H9 (cell line): Measurements from ENCODE around the gene MAGEA1. TPM values are rescaled to one million over a fixed set of nuclear protein-coding genes. Genes with fewer than 3 reads are reported as not detected.
"Not testable (repeated sequence)": the region's sequence is repeated elsewhere in the genome, so short reads cannot be mapped to it uniquely, and the experiment has no call there.

Experiments used
- DNase-seq: peaks from one replicate; pipeline ENCODE4 v3.0.0-alpha.2; 2017
- H2AFZ ChIP-seq: one replicate; pipeline ENCODE4 v1.6.1; 2013; ENCODE audit warnings: mild to moderate bottlenecking, low read length, control low read depth, moderate library complexity
- H2AK5ac ChIP-seq: 2 replicates; pipeline ENCODE4 v1.6.1; 2013; ENCODE audit warnings: low read length, control low read depth, mixed read lengths; ENCODE audit not compliant: insufficient read length
- H2BK120ac ChIP-seq: one replicate; pipeline ENCODE4 v1.6.1; 2013; ENCODE audit warnings: low read depth, mild to moderate bottlenecking, low read length, control low read depth, inconsistent platforms; ENCODE audit not compliant: poor library complexity, severe bottlenecking
- H2BK12ac ChIP-seq: 2 replicates; pipeline ENCODE4 v1.6.1; 2013; ENCODE audit warnings: low read length, control low read depth, mixed read lengths, low read depth; ENCODE audit not compliant: insufficient read length
- H2BK15ac ChIP-seq: 2 replicates; pipeline ENCODE4 v1.6.1; 2013; ENCODE audit warnings: low read depth, low read length, control low read depth
- H2BK20ac ChIP-seq: one replicate; pipeline ENCODE4 v1.6.1; 2013; ENCODE audit warnings: low read depth, mild to moderate bottlenecking, low read length, control low read depth, inconsistent platforms; ENCODE audit not compliant: poor library complexity, severe bottlenecking
- H2BK5ac ChIP-seq: 2 replicates; pipeline ENCODE4 v1.6.1; 2013; ENCODE audit warnings: low read length, control low read depth, mixed read lengths; ENCODE audit not compliant: insufficient read length
- H3K14ac ChIP-seq: 2 replicates; pipeline ENCODE4 v1.6.1; 2013; ENCODE audit warnings: low read length, control low read depth; ENCODE audit not compliant: insufficient read depth
- H3K18ac ChIP-seq: 2 replicates; pipeline ENCODE4 v1.6.1; 2013; ENCODE audit warnings: low read depth, mild to moderate bottlenecking, mixed read lengths, low read length, control low read depth; ENCODE audit not compliant: insufficient read length
- H3K23ac ChIP-seq: 2 replicates; pipeline ENCODE4 v1.6.1; 2013; ENCODE audit warnings: low read length, control low read depth, mixed read lengths, low read depth; ENCODE audit not compliant: insufficient read length
- H3K23me2 ChIP-seq: 2 replicates; pipeline ENCODE4 v1.6.1; 2013; ENCODE audit warnings: low read depth, mild to moderate bottlenecking, mixed read lengths, low read length, control low read depth; ENCODE audit not compliant: insufficient read length, poor library complexity, severe bottlenecking
- H3K27ac ChIP-seq: 2 replicates; pipeline ENCODE4 v1.5.1; 2013; ENCODE audit warnings: low read length, control low read depth, mixed read lengths, low read depth; ENCODE audit not compliant: insufficient read length
- H3K27me3 ChIP-seq: 2 replicates; pipeline ENCODE4 v1.6.1; 2013; ENCODE audit warnings: low read length, control low read depth, inconsistent platforms; ENCODE audit not compliant: insufficient read depth
- H3K4ac ChIP-seq: 2 replicates; pipeline ENCODE4 v1.6.1; 2013; ENCODE audit warnings: low read depth, mild to moderate bottlenecking, control low read depth, inconsistent platforms, low read length, moderate library complexity
- H3K4me1 ChIP-seq: 2 replicates; pipeline ENCODE4 v1.6.1; 2013; ENCODE audit warnings: low read length, control low read depth, inconsistent platforms; ENCODE audit not compliant: insufficient read depth
- H3K4me2 ChIP-seq: 2 replicates; pipeline ENCODE4 v1.6.1; 2013; ENCODE audit warnings: low read length, control low read depth, mixed read lengths; ENCODE audit not compliant: insufficient read length, insufficient read depth
- H3K56ac ChIP-seq: 2 replicates; pipeline ENCODE4 v1.6.1; 2013; ENCODE audit warnings: low read depth, mild to moderate bottlenecking, mixed read lengths, low read length, control low read depth; ENCODE audit not compliant: insufficient read length
- H3K79me1 ChIP-seq: 2 replicates; pipeline ENCODE4 v1.6.1; 2013; ENCODE audit warnings: low read depth, mild to moderate bottlenecking, moderate library complexity, low read length, control low read depth, inconsistent platforms; ENCODE audit not compliant: insufficient read depth, poor library complexity, severe bottlenecking
- H3K79me2 ChIP-seq: 2 replicates; pipeline ENCODE4 v1.6.1; 2013; ENCODE audit warnings: low read length, control low read depth, inconsistent platforms; ENCODE audit not compliant: insufficient read depth
- H3K9ac ChIP-seq: 2 replicates; pipeline ENCODE4 v1.6.1; 2013; ENCODE audit warnings: low read length, control low read depth, mixed read lengths; ENCODE audit not compliant: insufficient read length; ENCODE audit errors: extremely low read depth
- H3K9me3 ChIP-seq: one replicate; pipeline ENCODE4 v1.6.1; 2013; ENCODE audit warnings: low read depth, low read length, inconsistent platforms; ENCODE audit not compliant: control insufficient read depth
- H3T11ph ChIP-seq: one replicate; pipeline ENCODE4 v1.6.1; 2013; ENCODE audit warnings: mild to moderate bottlenecking, low read length, control low read depth, inconsistent platforms
- H4K20me1 ChIP-seq: one replicate; pipeline ENCODE4 v1.6.1; 2013; ENCODE audit not compliant: control insufficient read depth, insufficient read length, insufficient read depth
- H4K5ac ChIP-seq: 2 replicates; pipeline ENCODE4 v1.6.1; 2013; ENCODE audit warnings: low read depth, mild to moderate bottlenecking, mixed read lengths, low read length, control low read depth; ENCODE audit not compliant: insufficient read length
- H4K8ac ChIP-seq: replicated peaks from 2 replicates; pipeline ENCODE4 v1.6.1; 2013; ENCODE audit warnings: low read length, control low read depth, mixed read lengths, low read depth; ENCODE audit not compliant: insufficient read length
- H4K91ac ChIP-seq: 2 replicates; pipeline ENCODE4 v1.6.1; 2013; ENCODE audit warnings: low read depth, mild to moderate bottlenecking, moderate library complexity, mixed read lengths, low read length, control low read depth; ENCODE audit not compliant: insufficient read length
- H3K27ac Mint-ChIP-seq, 3 experiments: 2 replicates in 2 of 3; 3 replicates in 1 of 3; pipeline ENCODE4 v1.8.0; 2020 to 2021; ENCODE audit warnings: mixed read lengths in 3 of 3, mild to moderate bottlenecking in 1 of 3, moderate library complexity in 1 of 3
- H3K27me3 Mint-ChIP-seq: 2 replicates; pipeline ENCODE4 v1.8.0; 2021; ENCODE audit warnings: low read depth, mild to moderate bottlenecking, moderate library complexity, mixed read lengths
- H3K36me3 Mint-ChIP-seq, 3 experiments: 2 replicates in 2 of 3; 3 replicates in 1 of 3; pipeline ENCODE4 v1.8.0; 2020 to 2021; ENCODE audit warnings: low read depth in 3 of 3, mixed read lengths in 3 of 3; ENCODE audit not compliant: insufficient read depth in 1 of 3
- H3K4me1 Mint-ChIP-seq, 2 experiments: 2 replicates each; pipeline ENCODE4 v1.8.0; 2020; ENCODE audit warnings: mixed read lengths in 2 of 2
- H3K4me3 Mint-ChIP-seq, 2 experiments: 2 replicates in 1 of 2; 3 replicates in 1 of 2; pipeline ENCODE4 v1.8.0; 2020 to 2021; ENCODE audit warnings: mild to moderate bottlenecking in 2 of 2, mixed read lengths in 2 of 2, moderate library complexity in 1 of 2
- H3K9me3 Mint-ChIP-seq, 2 experiments: 2 replicates in 1 of 2; 3 replicates in 1 of 2; pipeline ENCODE4 v1.8.0; 2020; ENCODE audit warnings: mild to moderate bottlenecking in 2 of 2, mixed read lengths in 2 of 2, moderate library complexity in 1 of 2
- CTCF ChIP-seq: fragments of 200-600 bp; sonication (generic); conservative IDR thresholded peaks from 3 replicates; pipeline ENCODE4 v1.8.0; 2021; ENCODE audit warnings: antibody characterized with exemption, mild to moderate bottlenecking
- WGBS: extraction: QIAGEN DNeasy Blood & Tissue Kit; methylation state at CpG from one replicate; pipeline ENCODE4 v1.1.7; 2013; ENCODE audit warnings: missing lambda C conversion rate, low lambda C conversion rate, mixed read lengths; ENCODE audit not compliant: insufficient read length; ENCODE audit errors: extremely low coverage; 5-methylcytosine and 5-hydroxymethylcytosine counted together
- long read RNA-seq: library from polyadenylated mRNA; unstranded; transcript quantifications from one replicate; pipeline ENCODE4 v2.0.0, GENCODE V29; 2020
- total RNA-seq: library from RNA; stranded (reverse); gene quantifications from 2 replicates; pipeline ENCODE4 v1.2.1, GENCODE V29; 2021

Gene MAGEA1
- not detected in 2 replicates for total RNA-seq
- long read RNA-seq, result 0 reads

- peaks cover 0 to 6% (median 0%) of the 10 kb centered on the region in 3 experiments; a peak in 3 of 7 replicates for H3K36me3 Mint-ChIP-seq
- TF ChIP-seq CTCF, result no peak
- Histone ChIP-seq H3K14ac (no peak within 1 kb of the TSS; the same call in 1 of the 2 replicates), H3K79me2 (no peaks in the 10 kb centered on the region), H3K4me1 (no peaks in the 10 kb centered on the region), H4K91ac (no peak within 1 kb of the TSS), H3K4ac (no peak within 1 kb of the TSS), H2BK120ac (no peak within 1 kb of the TSS), H3T11ph (no peak within 1 kb of the TSS), H2BK5ac (no peak within 1 kb of the TSS), H3K23me2 (no peaks in the 10 kb centered on the region), H3K9ac (no peak within 1 kb of the TSS), H3K18ac (no peak within 1 kb of the TSS), H3K27ac (no peak within 1 kb of the TSS), H2BK15ac (no peak within 1 kb of the TSS), H2AFZ (no peak within 1 kb of the TSS), H4K20me1 (no peaks in the 10 kb centered on the region), H3K56ac (no peak within 1 kb of the TSS), H3K4me2 (no peak within 1 kb of the TSS), H2BK20ac (no peak within 1 kb of the TSS), H2BK12ac (no peak within 1 kb of the TSS), H3K79me1 (no peaks in the 10 kb centered on the region), H3K27me3 (no peaks in the 10 kb centered on the region), H2AK5ac (no peak within 1 kb of the TSS), H4K5ac (no peak within 1 kb of the TSS), H4K8ac (no peak within 1 kb of the TSS), H3K23ac (no peak within 1 kb of the TSS), H3K9me3 (peaks cover 40% of the 10 kb centered on the region)
- no peak for DNase-seq
- H3K27me3 Mint-ChIP-seq, result peaks cover 8% of the 10 kb centered on the region
- H3K27ac Mint-ChIP-seq, result no peak within 1 kb of the TSS
- no peak within 1 kb of the TSS for H3K4me3 Mint-ChIP-seq
- H3K9me3 Mint-ChIP-seq, result peaks cover 66 to 81% of the 10 kb centered on the region in 2 experiments
- H3K4me1 Mint-ChIP-seq, result no peaks in the 10 kb centered on the region
- no CpG with 5 or more reads among the region's 19 CpGs for WGBS
These were observed at the start of gene MAGEA1 for GRCh38 chrX:153179131-153179530. MAGEA1 (plus strand) TSS chrX:153179284; CDS start chrX:153182390, 3,106 bp downstream.

GRCh38 chrX:153132924-153133323, 46.2 kb upstream of the MAGEA1 start:
- H2BK15ac ChIP-seq, H2BK120ac ChIP-seq, H2BK5ac ChIP-seq, H3K56ac ChIP-seq, H3K4me3 Mint-ChIP-seq, H4K20me1 ChIP-seq, H3K4me2 ChIP-seq, H4K5ac ChIP-seq, H3K9me3 Mint-ChIP-seq, H2BK20ac ChIP-seq, H4K91ac ChIP-seq, H2BK12ac ChIP-seq, H2AK5ac ChIP-seq, H3K9ac ChIP-seq, H3T11ph ChIP-seq, H3K4ac ChIP-seq, H3K36me3 Mint-ChIP-seq, H3K27me3 ChIP-seq, H4K8ac ChIP-seq, H3K23me2 ChIP-seq, H3K27ac Mint-ChIP-seq, H3K14ac ChIP-seq, H3K9me3 ChIP-seq, H3K27ac ChIP-seq, H3K23ac ChIP-seq, H2AFZ ChIP-seq, H3K27me3 Mint-ChIP-seq, H3K4me1 Mint-ChIP-seq, H3K79me2 ChIP-seq, H3K4me1 ChIP-seq, H3K79me1 ChIP-seq, H3K18ac ChIP-seq, DNase-seq: not testable (repeated sequence)
- WGBS, result no CpG with 5 or more reads among the region's 12 CpGs
